ENCODE results near the gene TLL2.

DNA sequence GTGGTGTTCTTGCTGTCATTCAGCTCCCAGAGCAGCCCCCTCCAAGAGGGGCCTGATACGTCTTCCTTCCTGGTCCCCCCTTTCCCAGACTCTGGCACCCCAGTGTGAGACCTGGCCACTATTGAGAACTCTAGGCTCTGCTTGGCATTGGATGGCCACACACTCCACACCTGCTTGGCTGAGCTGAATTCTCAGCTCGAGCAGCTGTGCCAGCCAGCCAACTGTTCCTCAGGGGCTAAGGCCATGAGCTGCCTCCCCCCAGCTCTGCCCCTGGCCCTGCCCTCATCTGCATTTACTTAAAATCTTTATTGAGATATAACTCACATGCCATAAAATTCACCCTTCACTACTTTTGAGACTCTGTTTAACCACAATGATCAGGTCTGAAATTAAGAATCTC is 6.7 kb downstream of the TLL2 start:
- TF ChIP-seq CTCF (conservative IDR thresholded peaks at IDR 0.05; ENCODE audit: low read depth in 2 of 2) = no peak
- no peak for TF ChIP-seq POLR2AphosphoS5 (IDR thresholded peaks at IDR 0.05; ENCODE audit: low read depth)
- TF ChIP-seq CREB1 (CRISPR knock-in tag; IDR thresholded peaks at IDR 0.05; ENCODE audit: low read depth) = no peak
